Measurements from ENCODE around the gene GRIN2A.

Gene GRIN2A

DNA sequence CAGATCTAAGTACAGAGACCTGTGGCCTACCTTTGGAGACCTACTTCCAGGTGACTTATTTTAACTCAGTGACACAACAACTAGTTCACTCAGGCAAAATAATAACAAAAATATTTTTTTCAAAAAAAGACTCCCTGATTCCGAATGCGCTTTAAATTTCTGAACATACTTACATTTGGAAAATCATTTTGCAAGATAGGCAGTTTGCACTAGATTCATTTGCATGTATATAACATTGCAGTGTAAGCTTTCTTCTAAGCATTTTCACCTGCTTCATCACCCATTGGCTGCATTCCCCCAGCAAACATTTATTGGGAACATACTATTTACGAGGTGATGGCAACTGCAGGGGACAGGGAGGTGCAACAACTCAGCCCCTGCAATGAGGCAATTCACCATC, 166.8 kb downstream of the GRIN2A start:
- TF ChIP-seq CTCF (IDR thresholded peaks at IDR 0.05; ENCODE audit: low read depth, low read length, missing control alignments) = no peak
- H3K4me3 ChIP-seq (replicated peaks; ENCODE audit: low read depth, low read length) = no peak overlapping the region
- no peak for DNase-seq (ENCODE audit: extremely low read depth, low read depth)

GRCh38 chr16:10013774-10014173, 168.5 kb downstream of the GRIN2A start:
- TF ChIP-seq CTCF (IDR thresholded peaks at IDR 0.05; ENCODE audit: low read depth, low read length, missing control alignments) = no peak

DNA sequence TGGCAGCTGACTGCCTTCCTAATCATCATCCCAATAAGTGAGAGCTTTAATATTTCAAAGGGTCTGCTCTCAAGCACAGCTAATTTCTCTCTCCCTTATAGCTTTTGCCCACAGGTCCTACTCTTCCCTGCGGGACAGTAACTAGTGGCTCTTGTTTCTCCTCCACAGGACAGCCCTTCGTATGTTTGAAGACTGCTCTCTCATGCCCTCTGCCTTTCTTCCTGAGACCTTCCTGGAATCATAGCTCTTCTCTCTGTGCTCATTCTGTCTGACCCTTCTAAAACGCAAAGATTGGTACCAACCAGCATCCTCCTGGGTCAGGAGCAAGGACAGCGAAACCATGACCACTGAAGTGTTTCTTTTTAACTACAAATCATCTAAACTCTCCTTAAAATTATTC, 168.9 kb downstream of the GRIN2A start:
- TF ChIP-seq CTCF (IDR thresholded peaks at IDR 0.05; ENCODE audit: low read depth, low read length, missing control alignments) = no peak
- no peak for DNase-seq (ENCODE audit: extremely low read depth, low read depth)
- no peak overlapping the region for H3K4me3 ChIP-seq (replicated peaks; ENCODE audit: low read depth, low read length)

More at GRCh38 chr16:10013774-10014173, 168.5 kb downstream of the GRIN2A start:
- DNase-seq (ENCODE audit: extremely low read depth, low read depth) = no peak
- no peak overlapping the region for H3K4me3 ChIP-seq (replicated peaks; ENCODE audit: low read depth, low read length)

- no peak for TF ChIP-seq CTCF (IDR thresholded peaks at IDR 0.05; ENCODE audit: low read depth, low read length, missing control alignments)
- no peak for DNase-seq (ENCODE audit: extremely low read depth, low read depth)
- H3K4me3 ChIP-seq (replicated peaks; ENCODE audit: low read depth, low read length) = no peak overlapping the region
Observed at GRCh38 chr16:10009684-10010083, 172.5 kb downstream of the GRIN2A start.

GRCh38 chr16:10003486-10003885, 178.7 kb downstream of the GRIN2A start:
- TF ChIP-seq CTCF (IDR thresholded peaks at IDR 0.05; ENCODE audit: low read depth, low read length, missing control alignments) = no peak
- DNase-seq (ENCODE audit: extremely low read depth, low read depth) = no peak
- no peak overlapping the region for H3K4me3 ChIP-seq (replicated peaks; ENCODE audit: low read depth, low read length)

- DNase-seq (ENCODE audit: extremely low read depth, low read depth) = no peak
- no peak for TF ChIP-seq CTCF (IDR thresholded peaks at IDR 0.05; ENCODE audit: low read depth, low read length, missing control alignments)
- no peak overlapping the region for H3K4me3 ChIP-seq (replicated peaks; ENCODE audit: low read depth, low read length)
Observed at GRCh38 chr16:10001258-10001775, 180.9 kb downstream of the GRIN2A start.

GRCh38 chr16:9996221-9996620, 186.0 kb downstream of the GRIN2A start:
- DNase-seq (ENCODE audit: extremely low read depth, low read depth) = no peak
- no peak overlapping the region for H3K4me3 ChIP-seq (replicated peaks; ENCODE audit: low read depth, low read length)
- no peak for TF ChIP-seq CTCF (IDR thresholded peaks at IDR 0.05; ENCODE audit: low read depth, low read length, missing control alignments)
